Hepatocyte (in vitro differentiated cells): ENCODE results near the gene EDARADD. TPM values are rescaled to one million over a fixed set of nuclear protein-coding genes. Genes with fewer than 3 reads are reported as not detected.
A peak's percentile ranks its signal among the peaks of the same experiment; 100 is the strongest.

ENCODE experiments used
- DNase-seq: peaks from one replicate; pipeline ENCODE4 v3.0.0-alpha.2; 2016; ENCODE audit warnings: low spot score
- H2AFZ ChIP-seq: fragments of 200-600 bp; sonication (generic); 2 replicates; pipeline ENCODE4 v1.6.0; 2016; ENCODE audit warnings: antibody characterized with exemption, mild to moderate bottlenecking
- H3K27ac ChIP-seq: fragments of 200-600 bp; sonication (generic); 2 replicates; pipeline ENCODE4 v1.5.1; 2016; ENCODE audit warnings: mild to moderate bottlenecking
- H3K27me3 ChIP-seq: fragments of 200-600 bp; sonication (generic); 2 replicates; pipeline ENCODE4 v1.6.1; 2016
- H3K36me3 ChIP-seq: fragments of 200-600 bp; sonication (generic); replicated peaks from 2 replicates; pipeline ENCODE4 v1.5.1; 2016; ENCODE audit warnings: low read depth; ENCODE audit not compliant: insufficient read depth
- H3K4me1 ChIP-seq: fragments of 200-600 bp; sonication (generic); 2 replicates; pipeline ENCODE4 v1.5.1; 2016; ENCODE audit warnings: mild to moderate bottlenecking, moderate library complexity; ENCODE audit not compliant: insufficient read depth
- H3K4me2 ChIP-seq: fragments of 200-600 bp; sonication (generic); 2 replicates; pipeline ENCODE4 v1.6.0; 2016
- H3K4me3 ChIP-seq: fragments of 200-600 bp; sonication (generic); 2 replicates; pipeline ENCODE4 v1.5.1; 2016; ENCODE audit warnings: mild to moderate bottlenecking
- H3K79me2 ChIP-seq: fragments of 200-600 bp; sonication (generic); 2 replicates; pipeline ENCODE4 v1.6.0; 2017; ENCODE audit warnings: mild to moderate bottlenecking
- H3K9me2 ChIP-seq: fragments of 200-600 bp; sonication (generic); replicated peaks from 2 replicates; pipeline ENCODE4 v1.6.0; 2017; ENCODE audit warnings: mild to moderate bottlenecking; ENCODE audit not compliant: insufficient read depth
- H3K9me3 ChIP-seq: fragments of 200-600 bp; sonication (generic); 2 replicates; pipeline ENCODE4 v1.5.1; 2016; ENCODE audit warnings: low read depth, mild to moderate bottlenecking
- H4K20me1 ChIP-seq: fragments of 200-600 bp; sonication (generic); 2 replicates; pipeline ENCODE4 v1.6.0; 2016; ENCODE audit warnings: mild to moderate bottlenecking; ENCODE audit not compliant: insufficient read depth, poor library complexity, severe bottlenecking
- CTCF ChIP-seq: fragments of 200-600 bp; sonication (generic); IDR thresholded peaks from 2 replicates; pipeline ENCODE4 v1.5.1; 2016; ENCODE audit warnings: antibody characterized with exemption, mild to moderate bottlenecking; ENCODE audit not compliant: poor library complexity
- EZH2 ChIP-seq: fragments of 200-600 bp; sonication (generic); IDR thresholded peaks from 2 replicates; pipeline ENCODE4 v1.6.1; 2016; ENCODE audit warnings: antibody characterized with exemption, mild to moderate bottlenecking, borderline replicate concordance
- EZH2phosphoT487 ChIP-seq: fragments of 200-600 bp; sonication (generic); IDR thresholded peaks from one replicate; pipeline ENCODE4 v1.6.1; 2018; ENCODE audit warnings: antibody characterized with exemption, mild to moderate bottlenecking, low read depth, moderate library complexity; ENCODE audit not compliant: unreplicated experiment, severe bottlenecking
- WGBS: methylation state at CpG from one replicate; pipeline ENCODE4 v1.1.6; 2016; ENCODE audit warnings: low lambda C conversion rate; ENCODE audit errors: missing lambda C conversion rate; 5-methylcytosine and 5-hydroxymethylcytosine counted together
- polyA plus RNA-seq: library from polyadenylated mRNA; unstranded; fragments of >200 nt; fragmentation: Nextera tagmentation; extraction: Ambion mirVana; gene quantifications from 2 replicates; pipeline ENCODE4 v1.2.1, GENCODE V29; 2016
- total RNA-seq: library from RNA; depleted of rRNA; stranded (reverse); fragments of >200 nt; gene quantifications from 2 replicates; pipeline ENCODE4 v1.2.3, GENCODE V29; 2014

Gene EDARADD
- total and polyA plus RNA-seq, 2 experiments from 2014 or later = 1.7 to 4.5 TPM

- DNase-seq = peak; percentile 32
- TF ChIP-seq EZH2 (no peak), CTCF (no peak), EZH2phosphoT487 (no peak)
- 30% methylated on average over 8 of the region's 8 CpGs for WGBS
- Histone ChIP-seq H4K20me1 (no peaks in the 10 kb centered on the region), H3K4me3 (no peak overlapping the region), H3K79me2 (no peaks in the 10 kb centered on the region), H2AFZ (no peak overlapping the region), H3K4me2 (peak overlapping the region; percentile 66), H3K36me3 (no peaks in the 10 kb centered on the region), H3K9me3 (no peaks in the 10 kb centered on the region), H3K9me2 (no peaks in the 10 kb centered on the region), H3K27me3 (no peaks in the 10 kb centered on the region), H3K27ac (peak overlapping the region; percentile 61), H3K4me1 (peaks cover 11% of the 10 kb centered on the region)
Observed at GRCh38 chr1:236516929-236517704, 123.0 kb downstream of the EDARADD start.

GRCh38 chr1:236518322-236518721, 124.2 kb downstream of the EDARADD start:
- DNase-seq = no peak
- H3K27ac ChIP-seq = no peak overlapping the region
- no peaks in the 10 kb centered on the region for H3K36me3 ChIP-seq
- no peak overlapping the region for H3K4me3 ChIP-seq
- no peaks in the 10 kb centered on the region for H3K79me2 ChIP-seq
- no peaks in the 10 kb centered on the region for H3K27me3 ChIP-seq
- H4K20me1 ChIP-seq = no peaks in the 10 kb centered on the region
- H3K4me1 ChIP-seq = peaks cover 20% of the 10 kb centered on the region
- no peak overlapping the region for H3K4me2 ChIP-seq
- 93% methylated on average over 5 of the region's 5 CpGs for WGBS
- no peaks in the 10 kb centered on the region for H3K9me2 ChIP-seq
- no peak for TF ChIP-seq EZH2
- TF ChIP-seq CTCF = no peak
- no peak for TF ChIP-seq EZH2phosphoT487
- no peaks in the 10 kb centered on the region for H3K9me3 ChIP-seq
- H2AFZ ChIP-seq = no peak overlapping the region

- H3K9me3 ChIP-seq = no peaks in the 10 kb centered on the region
- H2AFZ ChIP-seq = no peak overlapping the region
- TF ChIP-seq EZH2 (no peak), EZH2phosphoT487 (no peak), CTCF (no peak)
- no peaks in the 10 kb centered on the region for H4K20me1 ChIP-seq
- no peaks in the 10 kb centered on the region for H3K27me3 ChIP-seq
- H3K79me2 ChIP-seq = peaks cover 7% of the 10 kb centered on the region
- no peak overlapping the region for H3K4me3 ChIP-seq
- H3K4me2 ChIP-seq = no peak overlapping the region
- no peaks in the 10 kb centered on the region for H3K36me3 ChIP-seq
- H3K4me1 ChIP-seq = peaks cover 26% of the 10 kb centered on the region
- 82% methylated on average over 4 of the region's 4 CpGs for WGBS
- H3K9me2 ChIP-seq = no peaks in the 10 kb centered on the region
- no peak for DNase-seq
- no peak overlapping the region for H3K27ac ChIP-seq
Observed at GRCh38 chr1:236520445-236521005, 126.4 kb downstream of the EDARADD start.
